HG03432 (cell line): Measurements from ENCODE around the gene MLLT3.

Experiments used
- ATAC-seq: cut with Tn5 transposase; IDR thresholded peaks from one replicate; pipeline ENCODE4 v1.9.1; 2021; ENCODE audit warnings: mild to moderate bottlenecking, moderate library complexity; ENCODE audit not compliant: unreplicated experiment

The MLLT3 gene

GRCh38 chr9:20315677-20316076 is 306.6 kb downstream of the MLLT3 start:
- ATAC-seq: no peak

GRCh38 chr9:20314981-20315380 is 307.3 kb downstream of the MLLT3 start:
- ATAC-seq: no peak

GRCh38 chr9:20313415-20313814 is 308.9 kb downstream of the MLLT3 start:
- no peak for ATAC-seq

- ATAC-seq: no peak
Observed at GRCh38 chr9:20312732-20313131, 309.6 kb downstream of the MLLT3 start.

GRCh38 chr9:20310024-20310423 is 312.3 kb downstream of the MLLT3 start:
- ATAC-seq: no peak

- no peak for ATAC-seq
Observed at GRCh38 chr9:20309124-20309523, 313.2 kb downstream of the MLLT3 start.

GRCh38 chr9:20307621-20308020 is 314.7 kb downstream of the MLLT3 start:
- ATAC-seq: no peak

- no peak for ATAC-seq
Observed at GRCh38 chr9:20305452-20305851, 316.8 kb downstream of the MLLT3 start.

- no peak for ATAC-seq
Observed at GRCh38 chr9:20303996-20304395, 318.3 kb downstream of the MLLT3 start.

- ATAC-seq: no peak
Observed at GRCh38 chr9:20303066-20303465, 319.2 kb downstream of the MLLT3 start.

- no peak for ATAC-seq
Observed at GRCh38 chr9:20302197-20302596, 320.1 kb downstream of the MLLT3 start.

- ATAC-seq: no peak
Observed at GRCh38 chr9:20300430-20301115, 321.7 kb downstream of the MLLT3 start.

GRCh38 chr9:20297646-20298084 is 324.6 kb downstream of the MLLT3 start:
- ATAC-seq: no peak

- no peak for ATAC-seq
Observed at GRCh38 chr9:20295555-20295954, 326.7 kb downstream of the MLLT3 start.

GRCh38 chr9:20294046-20294750 is 328.1 kb downstream of the MLLT3 start:
- ATAC-seq: no peak

GRCh38 chr9:20292002-20292401 is 330.3 kb downstream of the MLLT3 start:
- no peak for ATAC-seq
